HL-60/S4 (cell line): ENCODE results near the gene HTATSF1.

Experiments used
- in situ Hi-C: fragments of 300-500 bp; cut with MboI; formaldehyde crosslinking; loops from 2 replicates; pipeline ENCODE4 v1.14.3; 2022; ENCODE audit warnings: low sequenced_read_pairs

The HTATSF1 gene, protein sequence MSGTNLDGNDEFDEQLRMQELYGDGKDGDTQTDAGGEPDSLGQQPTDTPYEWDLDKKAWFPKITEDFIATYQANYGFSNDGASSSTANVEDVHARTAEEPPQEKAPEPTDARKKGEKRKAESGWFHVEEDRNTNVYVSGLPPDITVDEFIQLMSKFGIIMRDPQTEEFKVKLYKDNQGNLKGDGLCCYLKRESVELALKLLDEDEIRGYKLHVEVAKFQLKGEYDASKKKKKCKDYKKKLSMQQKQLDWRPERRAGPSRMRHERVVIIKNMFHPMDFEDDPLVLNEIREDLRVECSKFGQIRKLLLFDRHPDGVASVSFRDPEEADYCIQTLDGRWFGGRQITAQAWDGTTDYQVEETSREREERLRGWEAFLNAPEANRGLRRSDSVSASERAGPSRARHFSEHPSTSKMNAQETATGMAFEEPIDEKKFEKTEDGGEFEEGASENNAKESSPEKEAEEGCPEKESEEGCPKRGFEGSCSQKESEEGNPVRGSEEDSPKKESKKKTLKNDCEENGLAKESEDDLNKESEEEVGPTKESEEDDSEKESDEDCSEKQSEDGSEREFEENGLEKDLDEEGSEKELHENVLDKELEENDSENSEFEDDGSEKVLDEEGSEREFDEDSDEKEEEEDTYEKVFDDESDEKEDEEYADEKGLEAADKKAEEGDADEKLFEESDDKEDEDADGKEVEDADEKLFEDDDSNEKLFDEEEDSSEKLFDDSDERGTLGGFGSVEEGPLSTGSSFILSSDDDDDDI

GRCh38 chrX:136497556-136498052 lies at the start of gene HTATSF1:
TSS of gene HTATSF1 (plus strand) at chrX:136497592. CDS start at chrX:136497685, 93 bp downstream.
- in situ Hi-C loops = no loop called here

DNA sequence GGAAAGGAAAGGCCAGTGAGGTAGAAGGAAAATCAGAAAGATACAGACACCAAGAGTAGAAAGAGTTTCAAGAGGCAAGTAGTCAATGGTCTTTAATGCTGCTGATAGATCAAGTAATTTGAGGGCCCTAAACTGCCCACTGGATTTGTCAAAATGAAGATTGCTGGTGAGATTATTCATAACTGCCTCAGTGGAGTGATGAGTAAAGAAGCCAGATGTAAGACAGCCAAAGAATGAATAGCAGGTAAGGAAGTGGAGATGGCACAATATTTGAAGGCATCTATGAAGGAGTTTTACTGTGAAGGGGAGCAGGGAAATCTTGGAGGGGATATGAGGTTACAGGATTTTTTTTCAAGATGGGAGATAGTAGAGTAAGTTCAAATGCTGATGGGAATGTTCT lies 49.4 kb upstream of the HTATSF1 start:
- in situ Hi-C loops = no loop called here

DNA sequence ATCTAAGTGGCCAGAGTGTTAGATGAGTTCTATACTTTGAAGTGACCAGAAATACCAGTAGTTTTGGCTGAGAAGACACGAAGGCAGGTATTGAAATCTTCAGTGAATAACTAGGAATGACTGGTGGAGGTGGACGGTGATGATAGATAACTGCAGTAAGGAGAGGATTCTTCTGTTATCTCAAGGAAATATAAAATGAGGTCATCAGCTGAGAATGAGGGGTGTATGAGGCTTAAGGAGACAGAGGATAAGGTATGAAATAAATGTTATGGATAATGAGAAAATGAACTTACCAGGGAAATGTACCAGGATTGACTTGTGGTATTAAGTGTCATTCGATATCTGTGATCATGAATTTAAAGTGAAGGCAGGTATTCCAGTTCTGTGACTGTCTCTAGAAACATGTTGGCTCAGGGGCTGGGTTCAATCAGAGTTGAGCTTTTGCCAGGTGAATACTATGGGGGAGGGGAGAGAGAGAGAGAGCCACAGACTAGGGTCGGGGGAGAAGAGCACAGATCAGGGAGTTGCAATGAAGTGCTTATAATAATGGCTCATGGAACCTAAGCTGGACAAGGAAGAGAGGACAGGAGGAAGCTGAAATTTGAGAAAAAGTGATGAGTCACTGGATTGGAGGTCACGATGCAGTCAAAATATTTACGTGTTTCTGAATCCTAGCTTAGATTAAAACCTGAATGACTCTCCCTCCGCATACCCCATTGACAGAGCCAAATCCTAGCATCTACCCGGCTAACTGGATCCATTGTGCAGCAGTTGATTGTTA lies 47.2 kb upstream of the HTATSF1 start:
- in situ Hi-C loops = no loop called here

DNA sequence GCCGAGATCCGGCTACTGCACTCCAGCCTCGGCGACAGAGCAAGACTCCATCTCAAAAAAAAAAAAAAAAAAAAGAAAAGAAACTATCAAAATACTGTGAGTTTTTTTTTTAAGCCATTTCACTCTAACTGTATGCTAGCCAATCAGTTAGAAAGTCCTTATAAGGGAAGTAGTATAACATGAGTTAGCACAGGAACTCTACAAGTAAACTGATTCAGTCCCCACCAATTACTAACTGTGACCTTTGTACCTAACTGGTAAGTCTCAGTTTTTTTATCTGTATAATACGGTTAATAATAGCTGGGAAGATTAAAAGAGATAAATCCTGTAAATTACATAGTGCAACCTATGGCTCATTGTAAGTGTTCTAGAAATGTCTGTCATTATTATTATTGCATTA lies 44.8 kb upstream of the HTATSF1 start:
- in situ Hi-C loops = no loop called here

- in situ Hi-C loops = no loop called here
Observed at GRCh38 chrX:136453114-136453513, 44.3 kb upstream of the HTATSF1 start.

GRCh38 chrX:136453771-136454170 lies 43.6 kb upstream of the HTATSF1 start:
- in situ Hi-C loops = no loop called here

DNA sequence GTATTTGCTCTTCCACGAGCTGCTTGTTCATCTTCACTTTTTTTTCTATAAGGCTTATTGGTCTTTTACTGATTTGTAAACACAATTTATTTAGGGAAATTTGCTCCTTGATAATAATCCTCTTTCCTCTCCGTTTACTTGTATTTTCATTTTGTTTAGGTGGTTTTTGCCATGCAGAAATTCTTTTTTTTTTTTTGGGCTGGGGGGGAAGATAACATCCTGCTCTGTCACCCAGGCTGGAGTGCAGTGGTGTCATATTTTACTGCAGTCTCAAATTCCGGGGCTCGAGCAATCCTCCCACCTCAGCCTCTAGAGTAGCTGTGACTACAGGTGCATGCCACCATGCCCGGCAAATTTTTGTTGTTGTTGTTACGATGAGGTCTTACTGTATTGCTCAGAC lies 41.3 kb upstream of the HTATSF1 start:
- in situ Hi-C loops = no loop called here

GRCh38 chrX:136457303-136457917 lies 40.0 kb upstream of the HTATSF1 start:
- in situ Hi-C loops = no loop called here

DNA sequence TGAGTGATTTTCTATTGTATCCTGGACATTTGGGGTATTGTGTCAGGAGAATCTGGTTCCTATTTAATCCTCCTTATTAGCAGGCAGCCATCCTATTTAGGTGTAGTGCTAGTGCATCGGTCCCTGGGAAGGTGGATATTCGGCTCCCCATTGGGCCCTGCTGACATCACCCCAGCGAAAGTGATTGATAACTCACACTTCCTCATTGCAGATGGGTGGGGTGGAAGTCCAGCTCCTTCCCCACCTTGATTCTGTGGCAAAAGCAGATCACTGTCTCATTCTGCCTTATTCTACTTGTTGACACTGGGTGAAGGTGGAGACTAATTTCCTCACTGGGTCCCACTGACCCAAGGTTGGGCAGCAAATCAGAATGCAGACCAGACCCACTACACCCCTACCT lies 32.8 kb upstream of the HTATSF1 start:
- in situ Hi-C loops = no loop called here

DNA sequence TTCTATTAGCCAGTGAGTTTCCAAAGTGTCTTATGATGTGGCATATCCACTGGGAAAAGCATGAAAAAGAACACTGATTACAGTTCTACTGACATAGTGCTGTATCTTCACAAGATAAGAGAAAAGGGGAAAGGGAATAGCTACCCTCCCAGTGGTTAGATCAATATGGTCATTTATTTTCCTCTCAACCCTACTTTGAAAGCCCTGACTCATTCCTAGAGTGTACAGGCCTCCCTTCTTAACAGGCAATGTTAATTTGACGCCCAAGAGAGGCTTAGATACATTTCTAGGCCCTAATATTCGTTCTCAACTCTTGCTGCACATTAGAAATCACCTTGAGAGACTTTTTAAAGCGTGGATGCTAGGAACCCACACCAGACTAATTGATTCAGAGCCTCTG lies 30.1 kb upstream of the HTATSF1 start:
- in situ Hi-C loops = no loop called here

DNA sequence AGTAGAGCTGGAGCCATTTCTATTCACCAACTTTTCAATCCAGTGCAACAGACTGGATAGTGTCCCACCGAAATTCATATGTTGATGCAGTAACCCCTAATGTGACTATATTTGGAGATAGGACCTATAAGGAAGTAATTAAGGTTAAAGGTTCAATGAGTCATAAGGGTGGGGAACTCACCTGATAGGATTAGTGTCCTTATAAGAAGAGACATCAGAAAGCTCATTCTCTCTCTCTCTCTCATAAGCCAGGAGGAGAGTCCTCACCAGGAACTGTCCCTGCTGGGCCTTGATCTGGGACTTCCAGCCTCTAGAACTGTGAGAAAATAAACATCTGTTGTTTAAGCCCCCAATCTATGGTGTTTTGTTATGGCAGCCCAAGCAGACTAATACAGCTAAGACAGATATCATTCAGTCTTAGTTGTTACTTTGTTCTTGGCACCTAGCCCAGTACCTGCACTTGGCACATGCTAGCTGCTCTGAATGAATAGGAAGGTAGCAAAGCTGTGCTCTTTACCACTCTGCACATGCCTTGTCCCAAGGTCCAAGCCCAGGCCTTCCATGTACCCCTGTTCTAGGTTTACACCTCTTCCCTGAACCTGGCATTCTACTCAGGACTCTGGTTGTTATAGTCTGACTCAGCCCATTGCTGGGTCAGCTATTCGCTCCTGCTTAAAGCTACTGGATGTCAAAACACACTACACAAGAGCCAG lies 28.8 kb upstream of the HTATSF1 start:
- in situ Hi-C loops = no loop called here

DNA sequence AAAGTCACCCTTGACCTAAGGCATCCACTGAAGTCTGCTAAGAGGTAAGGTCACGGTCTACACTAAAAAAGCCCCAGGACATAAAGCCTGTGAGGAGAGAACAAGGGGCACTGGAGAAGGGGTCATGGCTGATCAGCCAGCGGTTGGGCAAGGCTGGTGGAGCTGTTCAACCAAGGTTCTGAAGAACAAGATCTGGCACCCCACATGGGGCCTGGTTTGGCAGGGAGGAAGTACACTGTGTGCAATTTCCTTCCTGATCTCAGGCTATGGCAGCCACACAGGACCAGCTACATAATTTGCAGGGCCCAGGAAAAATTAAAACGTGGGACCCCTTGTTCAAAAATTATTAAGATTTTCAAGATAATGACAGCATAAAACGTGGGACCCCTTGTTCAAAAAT lies 23.7 kb upstream of the HTATSF1 start:
- in situ Hi-C loops = no loop called here

DNA sequence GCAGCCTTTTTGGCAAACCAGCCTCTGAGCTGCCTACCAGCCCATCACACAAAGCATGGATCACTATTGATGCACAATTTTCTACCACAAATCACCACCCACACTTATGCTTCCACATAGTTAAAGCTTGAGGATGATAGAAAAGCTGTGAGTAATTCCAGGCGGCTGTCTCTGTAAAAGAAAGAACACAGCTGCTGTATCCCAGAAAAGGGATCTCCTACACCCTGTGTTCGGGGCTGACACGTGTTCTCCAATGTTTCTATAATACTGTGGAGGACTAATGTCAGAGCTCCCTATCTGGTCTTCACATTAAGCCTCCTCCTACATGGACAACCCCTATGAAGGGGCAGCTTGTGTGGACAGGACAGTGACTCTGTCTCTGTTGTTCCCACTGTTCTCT lies 22.2 kb upstream of the HTATSF1 start:
- in situ Hi-C loops = no loop called here

DNA sequence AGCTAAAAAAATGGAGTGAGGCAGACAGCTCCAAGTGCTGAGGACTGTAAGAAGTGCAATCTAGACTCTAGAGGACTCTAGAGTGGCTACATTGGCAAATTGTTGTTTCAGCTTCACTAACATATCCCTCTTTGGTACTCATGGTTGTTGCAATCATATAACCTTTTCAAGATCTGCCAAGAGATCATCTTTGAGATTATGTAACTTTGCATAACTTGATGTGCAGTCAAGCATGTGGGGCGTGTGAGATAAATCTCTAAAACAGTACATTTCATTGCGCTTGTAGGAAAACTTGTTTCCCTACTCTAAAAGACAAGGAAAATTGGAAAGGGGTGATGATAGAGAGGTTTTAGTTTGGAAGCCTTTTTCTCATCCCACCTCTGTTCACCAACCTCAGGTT lies 20.9 kb upstream of the HTATSF1 start:
- in situ Hi-C loops = no loop called here

GRCh38 chrX:136477026-136477425 lies 20.4 kb upstream of the HTATSF1 start:
- in situ Hi-C loops = no loop called here

DNA sequence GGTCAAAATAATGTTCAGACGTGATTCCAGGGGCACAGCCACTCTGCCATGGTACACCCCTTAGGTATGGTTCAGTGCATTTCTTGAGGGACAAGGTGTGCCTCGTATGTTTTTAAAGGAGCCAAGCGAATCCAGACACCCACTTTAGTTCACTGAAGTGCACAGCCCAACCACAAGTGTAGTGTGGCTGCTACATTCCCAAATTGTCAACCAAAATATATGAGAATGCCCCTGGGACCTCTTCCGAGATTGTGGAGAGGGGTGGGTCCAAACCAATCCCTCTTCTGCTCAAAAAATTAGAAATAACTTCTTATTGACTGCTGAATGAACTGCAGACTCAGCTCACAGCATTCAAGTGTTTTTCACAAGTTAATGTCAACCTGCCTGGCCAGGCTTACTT lies 17.0 kb upstream of the HTATSF1 start:
- in situ Hi-C loops = no loop called here

DNA sequence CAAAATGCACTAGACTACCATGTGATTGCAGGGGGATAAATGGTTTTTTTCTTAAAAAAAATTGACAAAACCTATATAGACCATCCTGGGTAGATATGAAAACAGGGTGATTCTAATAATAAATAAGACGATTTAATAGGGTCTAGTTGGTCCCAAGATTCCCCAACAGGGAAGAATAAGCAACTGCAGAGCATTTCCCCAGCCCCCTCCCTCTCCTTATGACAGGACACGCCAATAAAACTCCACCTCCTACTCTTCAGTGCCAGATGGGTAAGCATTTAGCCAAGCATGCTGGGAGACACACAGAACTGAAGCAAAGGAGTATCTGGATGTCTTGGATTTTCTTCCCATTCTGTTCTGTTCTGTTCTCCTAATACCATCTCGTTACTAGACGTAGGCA lies 9.7 kb upstream of the HTATSF1 start, which contains the start of gene BRS3:
BRS3 (plus strand) TSS at position 301 of the 400 bp plus-strand sequence. CDS start 168 bp downstream, outside the sequence.
- in situ Hi-C loops = no loop called here

DNA sequence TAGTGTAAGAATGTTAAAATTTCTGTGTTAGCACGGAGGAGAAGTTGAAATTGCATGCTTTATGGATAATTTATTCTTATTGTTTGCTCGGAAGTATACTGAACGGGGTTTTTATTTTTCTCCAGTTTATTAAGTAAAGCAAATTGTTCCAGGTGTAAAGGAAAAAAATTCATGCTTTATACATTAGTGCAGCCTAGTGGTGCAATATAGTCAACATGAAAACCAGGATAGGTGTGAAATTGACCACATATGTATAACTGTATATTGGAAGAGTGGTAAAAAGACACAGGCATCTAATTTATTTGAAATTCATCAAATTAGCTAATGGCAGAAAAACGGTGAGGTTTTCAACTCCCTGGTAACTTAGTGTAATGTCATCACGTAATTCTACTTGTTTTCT lies 8.7 kb upstream of the HTATSF1 start:
- in situ Hi-C loops = no loop called here

DNA sequence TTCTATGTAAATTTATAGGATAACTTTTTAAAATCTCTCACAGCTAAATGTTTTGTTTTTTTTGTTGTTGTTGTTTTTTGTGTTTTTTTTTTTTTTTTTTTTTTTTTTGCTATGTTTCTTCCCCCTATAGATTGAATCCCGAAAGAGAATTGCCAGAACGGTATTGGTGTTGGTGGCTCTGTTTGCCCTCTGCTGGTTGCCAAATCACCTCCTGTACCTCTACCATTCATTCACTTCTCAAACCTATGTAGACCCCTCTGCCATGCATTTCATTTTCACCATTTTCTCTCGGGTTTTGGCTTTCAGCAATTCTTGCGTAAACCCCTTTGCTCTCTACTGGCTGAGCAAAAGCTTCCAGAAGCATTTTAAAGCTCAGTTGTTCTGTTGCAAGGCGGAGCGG lies 5.6 kb upstream of the HTATSF1 start:
- in situ Hi-C loops = no loop called here

DNA sequence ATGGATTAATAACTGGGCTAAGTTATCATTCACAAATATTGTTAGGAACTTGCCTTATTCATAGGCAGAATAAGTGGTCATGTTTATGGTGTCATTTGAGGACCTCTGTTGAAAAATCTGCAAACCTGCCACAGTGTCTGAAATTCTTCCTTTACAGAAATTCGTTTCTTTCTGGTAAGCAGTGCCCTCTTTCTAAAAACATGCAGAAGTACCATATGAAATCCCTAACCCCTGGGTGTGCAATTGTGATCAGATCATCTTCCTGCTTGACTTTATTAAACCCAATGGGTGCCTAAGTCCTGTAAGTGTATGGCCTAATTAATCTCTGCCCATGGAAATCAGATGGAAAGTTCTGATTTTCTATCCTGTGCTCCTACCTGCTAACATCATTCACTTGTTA lies 4.4 kb upstream of the HTATSF1 start:
- in situ Hi-C loops = no loop called here
